Duodenal mucosa (tissue), 2 donors: Measurements from ENCODE around the gene TAS2R39.

Experiments used
- H3K27ac ChIP-seq: one replicate; pipeline ENCODE4 v1.7.0; 2013; ENCODE audit warnings: low read depth, low read length
- H3K27me3 ChIP-seq, 2 donors: one replicate each; pipeline ENCODE4 v1.7.0; 2013; ENCODE audit warnings: low read length in 2 of 2, control low read depth in 1 of 2; ENCODE audit not compliant: insufficient read depth in 2 of 2, control insufficient read depth in 1 of 2
- H3K36me3 ChIP-seq, 2 donors: one replicate each; pipeline ENCODE4 v1.7.0; 2013; ENCODE audit warnings: low read length in 2 of 2, control low read depth in 1 of 2; ENCODE audit not compliant: insufficient read depth in 2 of 2, control insufficient read depth in 1 of 2
- H3K4me1 ChIP-seq, 2 donors: one replicate each; pipeline ENCODE4 v1.7.0; 2013; ENCODE audit warnings: low read length in 2 of 2, control low read depth in 1 of 2; ENCODE audit not compliant: insufficient read depth in 2 of 2, control insufficient read depth in 1 of 2
- H3K4me3 ChIP-seq, 2 donors: one replicate each; pipeline ENCODE4 v1.7.0; 2013; ENCODE audit warnings: low read length in 2 of 2, low read depth in 1 of 2
- H3K9ac ChIP-seq, 2 donors: one replicate each; pipeline ENCODE4 v1.7.0; 2013; ENCODE audit warnings: low read length in 2 of 2, low read depth in 1 of 2
- H3K9me3 ChIP-seq, 2 donors: one replicate each; pipeline ENCODE4 v1.7.0; 2013; ENCODE audit warnings: low read length in 2 of 2, control low read depth in 1 of 2; ENCODE audit not compliant: control insufficient read depth in 1 of 2

Gene TAS2R39

DNA sequence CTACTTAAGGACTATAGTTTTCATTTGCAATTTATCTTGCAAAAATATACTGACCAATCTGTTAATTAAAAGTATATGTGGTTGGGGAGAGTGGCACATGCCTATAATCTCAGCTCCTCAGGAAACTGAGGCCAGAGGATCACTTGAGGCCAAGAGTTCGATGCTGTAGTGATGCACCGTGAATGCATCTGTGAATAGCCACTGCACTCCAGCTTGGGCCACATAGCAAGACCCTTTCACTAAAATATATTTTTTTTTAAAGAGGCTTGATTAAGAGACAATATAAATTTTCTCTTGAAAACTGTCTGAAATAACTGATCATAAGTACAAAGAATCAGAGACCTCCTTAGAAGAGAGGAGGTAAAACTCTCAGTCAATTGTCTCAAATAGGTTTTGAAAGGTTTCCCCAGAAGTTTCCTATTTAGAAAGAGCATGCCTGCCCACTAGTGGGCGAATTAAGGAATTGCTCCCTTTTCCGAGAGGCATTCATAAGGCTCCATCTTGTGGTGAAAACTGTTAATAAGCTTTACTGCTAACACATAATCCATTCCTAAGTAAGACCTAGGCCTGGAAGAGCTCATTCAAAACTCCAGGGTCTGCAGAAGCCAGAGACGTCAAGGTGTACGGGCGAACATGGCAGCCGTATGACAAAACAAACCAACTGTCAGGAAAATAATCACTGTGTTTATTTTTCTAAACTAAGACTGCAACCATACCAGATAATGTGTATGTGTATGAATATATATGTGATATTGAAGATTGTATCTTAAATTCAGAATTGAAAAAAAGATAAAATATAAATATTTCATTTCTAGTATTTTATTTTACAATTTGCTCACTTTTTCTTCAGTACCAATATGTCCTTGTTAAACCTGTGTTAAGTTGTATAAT, 31.8 kb downstream of the TAS2R39 start:
- H3K27ac ChIP-seq = no peak overlapping the region
- H3K4me1 ChIP-seq = no peaks in the 10 kb centered on the region
- H3K9me3 ChIP-seq = no peaks in the 10 kb centered on the region
- H3K4me3 ChIP-seq = no peak overlapping the region
- H3K9ac ChIP-seq = no peak overlapping the region
- no peaks in the 10 kb centered on the region for H3K36me3 ChIP-seq
- peaks cover 0 to 9% of the 10 kb centered on the region in 2 donors for H3K27me3 ChIP-seq

DNA sequence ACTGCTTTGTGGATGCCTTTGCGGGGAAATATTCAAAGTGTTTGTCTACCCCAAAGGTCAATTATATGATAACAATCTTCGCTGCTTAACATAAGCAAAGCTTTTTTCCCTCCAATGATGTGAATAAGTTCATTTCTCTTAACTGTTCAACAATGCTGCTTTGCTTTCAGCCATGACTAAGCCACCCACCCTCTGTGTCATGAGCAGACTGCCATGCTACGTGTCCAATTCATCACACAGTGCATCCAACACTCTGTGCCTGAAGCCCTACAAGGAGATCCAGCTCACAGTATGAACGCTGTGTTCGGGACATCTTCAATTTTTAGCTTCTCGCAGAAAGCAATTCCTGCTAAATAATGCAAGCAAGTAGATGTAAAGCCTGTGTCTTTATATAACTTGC, 32.9 kb downstream of the TAS2R39 start:
- Histone ChIP-seq H3K27ac (no peak overlapping the region), H3K9ac (no peak overlapping the region), H3K27me3 (peaks cover 0 to 9% of the 10 kb centered on the region in 2 donors), H3K4me3 (no peak overlapping the region), H3K36me3 (no peaks in the 10 kb centered on the region), H3K9me3 (no peaks in the 10 kb centered on the region), H3K4me1 (no peaks in the 10 kb centered on the region)

DNA sequence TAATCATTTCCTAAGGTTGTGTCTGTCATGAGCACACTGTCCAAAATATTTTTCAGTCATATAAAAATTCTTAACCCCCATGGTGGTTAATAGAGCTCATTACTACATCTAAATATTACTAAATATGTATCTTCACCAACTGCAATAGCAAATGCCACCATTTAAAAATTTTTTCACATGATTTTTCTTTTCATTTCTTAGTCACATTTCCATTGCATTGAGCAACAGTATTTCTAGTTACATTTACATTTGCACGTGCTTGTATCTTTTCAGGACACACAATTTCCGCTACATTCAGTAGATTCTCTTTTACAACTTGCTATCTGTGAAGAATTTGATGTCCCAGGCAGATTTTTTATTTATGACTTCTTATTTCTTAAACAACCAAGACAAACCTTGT, 33.5 kb downstream of the TAS2R39 start:
- Histone ChIP-seq H3K27ac (no peak overlapping the region), H3K4me1 (no peaks in the 10 kb centered on the region), H3K36me3 (no peaks in the 10 kb centered on the region), H3K27me3 (peaks cover 0 to 9% of the 10 kb centered on the region in 2 donors), H3K9me3 (no peaks in the 10 kb centered on the region), H3K9ac (no peak overlapping the region), H3K4me3 (no peak overlapping the region)

DNA sequence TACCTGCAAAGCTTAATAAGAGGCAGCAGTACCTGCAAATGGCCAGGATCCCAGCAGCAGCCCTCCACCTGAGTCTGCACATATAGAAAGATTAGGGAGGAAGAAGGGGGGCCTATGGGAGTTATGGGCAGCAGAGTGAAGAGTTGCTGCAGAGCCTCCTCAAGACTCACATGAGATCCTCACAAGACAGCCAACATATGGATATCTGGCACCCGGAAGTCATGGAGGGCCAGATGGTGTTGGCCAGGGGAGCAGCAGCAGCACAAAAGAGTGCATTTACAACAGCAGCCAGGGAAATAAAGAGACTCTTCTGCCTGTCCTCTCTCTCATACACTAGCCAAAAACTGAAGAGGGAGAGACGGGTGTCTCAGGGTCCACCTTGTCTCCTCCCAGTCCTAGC, 34.6 kb downstream of the TAS2R39 start:
- Histone ChIP-seq H3K27ac (no peak overlapping the region), H3K27me3 (peaks cover 0 to 9% of the 10 kb centered on the region in 2 donors)

DNA sequence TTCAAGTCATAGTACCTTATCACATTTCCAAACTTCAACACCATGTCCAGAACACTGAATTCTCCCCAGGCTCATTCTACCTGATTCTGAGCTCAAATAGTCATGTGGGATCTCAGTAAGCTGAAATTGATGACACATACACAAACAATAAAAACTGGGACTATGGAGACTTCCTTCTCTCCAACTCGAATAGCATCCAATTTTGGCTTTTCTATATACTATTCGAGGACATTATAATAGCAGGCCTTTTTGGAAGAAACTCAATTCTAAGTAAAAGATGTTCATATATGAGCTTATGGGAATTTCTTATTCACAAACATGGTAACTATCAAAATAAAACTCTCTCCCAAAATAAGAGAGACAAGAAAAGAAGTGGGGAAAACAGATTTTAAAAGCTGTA, 38.1 kb downstream of the TAS2R39 start:
- Histone ChIP-seq H3K27me3 (peaks cover 0 to 9% of the 10 kb centered on the region in 2 donors), H3K4me1 (no peaks in the 10 kb centered on the region), H3K9ac (no peak overlapping the region), H3K27ac (no peak overlapping the region), H3K4me3 (no peak overlapping the region), H3K9me3 (no peaks in the 10 kb centered on the region), H3K36me3 (no peaks in the 10 kb centered on the region)

More for the DNA sequence above, 34.6 kb downstream of the TAS2R39 start:
- Histone ChIP-seq H3K4me3 (no peak overlapping the region), H3K9me3 (no peaks in the 10 kb centered on the region), H3K36me3 (no peaks in the 10 kb centered on the region), H3K4me1 (no peaks in the 10 kb centered on the region), H3K9ac (no peak overlapping the region)

DNA sequence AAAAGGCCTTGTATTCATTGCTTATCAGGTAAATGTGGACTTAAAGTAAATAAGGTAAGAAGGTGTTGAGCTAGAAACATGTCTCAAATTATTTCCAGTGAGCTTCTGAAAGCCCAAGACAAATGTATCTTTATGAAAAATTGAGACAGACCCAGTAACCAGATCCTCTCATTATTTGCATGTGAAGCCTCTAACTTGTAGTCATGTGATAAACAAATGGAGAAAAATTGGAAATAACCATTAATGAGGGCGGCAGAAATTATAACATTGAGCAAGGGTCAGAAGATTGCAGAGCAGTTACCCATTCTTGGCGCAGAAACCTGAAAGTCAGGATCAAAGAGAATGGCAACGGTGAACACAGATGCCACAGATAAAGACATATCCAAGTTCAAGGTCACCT, 38.5 kb downstream of the TAS2R39 start, which contains the start of gene TAS2R40:
TAS2R40 (plus strand) TSS at position 301 of the 400 bp plus-strand sequence; CDS start at position 343, 42 bp downstream.
- Histone ChIP-seq H3K36me3 (no peaks in the 10 kb centered on the region), H3K4me3 (no peak within 1 kb of the TSS), H3K27ac (no peak within 1 kb of the TSS), H3K9ac (no peak within 1 kb of the TSS), H3K27me3 (peaks cover 0 to 9% of the 10 kb centered on the region in 2 donors), H3K4me1 (no peaks in the 10 kb centered on the region), H3K9me3 (no peaks in the 10 kb centered on the region)

DNA sequence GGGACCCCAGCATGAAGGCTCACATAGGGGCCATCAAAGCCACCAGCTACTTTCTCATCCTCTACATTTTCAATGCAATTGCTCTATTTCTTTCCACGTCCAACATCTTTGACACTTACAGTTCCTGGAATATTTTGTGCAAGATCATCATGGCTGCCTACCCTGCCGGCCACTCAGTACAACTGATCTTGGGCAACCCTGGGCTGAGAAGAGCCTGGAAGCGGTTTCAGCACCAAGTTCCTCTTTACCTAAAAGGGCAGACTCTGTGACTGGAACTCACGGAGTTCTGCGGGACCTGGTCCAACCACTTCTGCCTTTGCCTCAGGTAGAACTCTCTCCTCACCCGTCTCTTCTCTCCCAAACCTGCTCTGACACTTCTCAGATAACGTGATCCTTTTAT, 39.6 kb downstream of the TAS2R39 start:
- Histone ChIP-seq H3K27ac (no peak overlapping the region), H3K27me3 (peaks cover 0 to 8% of the 10 kb centered on the region in 2 donors)

DNA sequence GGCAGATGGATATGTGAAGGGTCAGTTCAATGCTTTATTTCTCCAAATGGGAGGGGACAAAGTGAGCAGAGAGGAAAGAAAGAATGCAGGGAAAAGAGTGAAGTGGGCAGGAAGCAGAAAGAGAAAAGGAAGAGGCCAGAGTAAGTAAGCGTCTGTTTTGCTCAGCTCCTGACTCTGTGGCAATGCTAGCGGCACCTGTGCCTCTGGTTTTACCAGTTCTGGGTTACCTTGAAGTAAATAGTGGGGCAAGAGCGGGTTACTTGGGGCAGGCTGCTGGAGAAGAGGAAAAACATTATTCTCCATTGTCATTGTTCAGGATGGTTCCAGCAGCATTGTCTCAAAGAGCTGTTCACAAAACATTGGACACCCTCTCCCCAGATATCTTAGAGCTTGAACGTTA, 40.6 kb downstream of the TAS2R39 start:
- no peak overlapping the region for H3K4me3 ChIP-seq
- H3K4me1 ChIP-seq = no peaks in the 10 kb centered on the region
- H3K36me3 ChIP-seq = no peaks in the 10 kb centered on the region
- H3K9me3 ChIP-seq = no peaks in the 10 kb centered on the region
- peaks cover 0 to 3% of the 10 kb centered on the region in 2 donors for H3K27me3 ChIP-seq
- no peak overlapping the region for H3K27ac ChIP-seq
- H3K9ac ChIP-seq = no peak overlapping the region

More for the DNA sequence above, 39.6 kb downstream of the TAS2R39 start:
- Histone ChIP-seq H3K9me3 (no peaks in the 10 kb centered on the region), H3K4me1 (no peaks in the 10 kb centered on the region), H3K4me3 (no peak overlapping the region), H3K9ac (no peak overlapping the region), H3K36me3 (no peaks in the 10 kb centered on the region)

DNA sequence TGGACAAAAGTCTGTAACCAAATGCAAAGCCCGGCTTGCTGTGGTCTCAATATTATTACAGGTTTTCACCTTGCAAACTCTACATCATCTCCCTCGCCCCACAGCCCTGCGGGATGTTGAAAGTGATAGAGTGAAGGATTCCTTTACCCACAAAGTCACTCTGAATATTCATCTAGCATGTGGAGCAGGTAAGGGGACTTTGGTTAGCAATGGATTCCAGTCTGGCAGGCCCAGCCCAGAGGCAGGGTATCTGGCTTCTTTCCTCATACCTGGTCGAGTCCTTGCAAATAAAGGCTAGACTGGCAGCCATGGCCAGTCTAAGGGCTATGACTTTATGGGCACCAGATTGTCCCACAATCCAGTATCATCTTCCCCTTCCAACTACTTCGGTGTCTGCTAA, 41.8 kb downstream of the TAS2R39 start:
- no peaks in the 10 kb centered on the region for H3K9me3 ChIP-seq
- no peak overlapping the region for H3K4me3 ChIP-seq
- no peak overlapping the region for H3K9ac ChIP-seq
- no peaks in the 10 kb centered on the region for H3K4me1 ChIP-seq
- no peaks in the 10 kb centered on the region for H3K27me3 ChIP-seq
- H3K27ac ChIP-seq = no peak overlapping the region
- no peaks in the 10 kb centered on the region for H3K36me3 ChIP-seq

DNA sequence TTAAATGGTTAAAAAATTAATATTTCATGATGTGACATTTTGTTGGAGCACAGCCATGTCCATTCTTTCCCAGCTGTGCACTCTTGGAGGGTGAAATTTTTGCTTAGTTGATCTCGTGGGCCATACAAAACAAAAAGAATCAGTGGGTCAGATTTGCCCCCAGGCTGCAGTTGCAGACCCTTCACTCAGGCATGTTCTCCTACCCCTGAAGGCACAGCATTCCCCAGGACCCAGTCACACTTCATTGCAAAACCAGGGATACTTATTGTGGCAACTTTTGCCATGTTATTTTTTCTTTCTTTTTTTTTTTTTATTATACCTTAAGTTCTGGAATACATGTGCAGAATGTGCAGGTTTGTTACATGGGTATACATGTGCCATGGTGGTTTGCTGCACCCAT, 44.6 kb downstream of the TAS2R39 start:
- no peaks in the 10 kb centered on the region for H3K9me3 ChIP-seq
- H3K4me1 ChIP-seq = no peaks in the 10 kb centered on the region
- H3K9ac ChIP-seq = no peak overlapping the region
- no peaks in the 10 kb centered on the region for H3K36me3 ChIP-seq
- no peak overlapping the region for H3K27ac ChIP-seq
- no peak overlapping the region for H3K4me3 ChIP-seq
- no peaks in the 10 kb centered on the region for H3K27me3 ChIP-seq
